GM12892 (cell line): ENCODE data around the gene LHX1.

Source experiments
- POLR2A ChIP-seq: IDR thresholded peaks from 2 replicates; pipeline ENCODE4 v1.6.1; 2011; ENCODE audit warnings: low read depth, low read length, control low read depth
- POLR2AphosphoS5 ChIP-seq: IDR thresholded peaks from 2 replicates; pipeline ENCODE4 v1.6.1; 2011; ENCODE audit warnings: low read depth, low read length, control low read depth

- TF ChIP-seq POLR2A (no peak), POLR2AphosphoS5 (no peak)
Observed at GRCh38 chr17:36923814-36924221, 13.5 kb upstream of the LHX1 start.
